ENCODE data around the gene PRKCA.
"Not testable (repeated sequence)": the region's sequence is repeated elsewhere in the genome, so short reads cannot be mapped to it uniquely, and the experiment has no call there.

Gene PRKCA

GRCh38 chr17:66392783-66393437, 90.5 kb downstream of the PRKCA start:
- no peaks in the 10 kb centered on the region for H3K4me1 ChIP-seq (ENCODE audit: insufficient read depth, low read length)
- no peak overlapping the region for H3K4me3 ChIP-seq (ENCODE audit: low read length)
- WGBS: 87% methylated on average over 7 of the region's 7 CpGs
- H3K27me3 ChIP-seq (ENCODE audit: insufficient read depth, low read length): no peaks in the 10 kb centered on the region
- H3K36me3 ChIP-seq (ENCODE audit: insufficient read depth, low read length): no peaks in the 10 kb centered on the region
- H3K9me3 ChIP-seq (ENCODE audit: insufficient read depth, low read depth, low read length): no peaks in the 10 kb centered on the region
- no peak overlapping the region for H3K9ac ChIP-seq (ENCODE audit: low read depth, low read length)
- H3K27ac ChIP-seq (ENCODE audit: low read depth, low read length): no peak overlapping the region

- Histone ChIP-seq H3K27ac (ENCODE audit: low read depth, low read length) (no peak overlapping the region), H3K9me3 (ENCODE audit: insufficient read depth, low read depth, low read length) (no peaks in the 10 kb centered on the region), H3K36me3 (ENCODE audit: insufficient read depth, low read length) (no peaks in the 10 kb centered on the region), H3K27me3 (ENCODE audit: insufficient read depth, low read length) (no peaks in the 10 kb centered on the region), H3K4me3 (ENCODE audit: low read length) (no peak overlapping the region), H3K9ac (ENCODE audit: low read depth, low read length) (no peak overlapping the region), H3K4me1 (ENCODE audit: insufficient read depth, low read length) (no peaks in the 10 kb centered on the region)
These were observed 93.5 kb downstream of the PRKCA start for GRCh38 chr17:66395961-66396360.

- Histone ChIP-seq H3K27me3 (ENCODE audit: insufficient read depth, low read length) (no peaks in the 10 kb centered on the region), H3K4me3 (ENCODE audit: low read length) (no peak overlapping the region), H3K9me3 (ENCODE audit: insufficient read depth, low read depth, low read length) (no peaks in the 10 kb centered on the region), H3K4me1 (ENCODE audit: insufficient read depth, low read length) (no peaks in the 10 kb centered on the region), H3K36me3 (ENCODE audit: insufficient read depth, low read length) (no peaks in the 10 kb centered on the region), H3K27ac (ENCODE audit: low read depth, low read length) (no peak overlapping the region), H3K9ac (ENCODE audit: low read depth, low read length) (no peak overlapping the region)
- 78% methylated on average over 3 of the region's 3 CpGs for WGBS
These were observed 95.1 kb downstream of the PRKCA start for GRCh38 chr17:66397486-66397885.

- WGBS: 72% methylated on average over 4 of the region's 4 CpGs
- Histone ChIP-seq H3K9ac (ENCODE audit: low read depth, low read length) (no peak overlapping the region), H3K4me3 (ENCODE audit: low read length) (no peak overlapping the region), H3K36me3 (ENCODE audit: insufficient read depth, low read length) (no peaks in the 10 kb centered on the region), H3K9me3 (ENCODE audit: insufficient read depth, low read depth, low read length) (no peaks in the 10 kb centered on the region), H3K27ac (ENCODE audit: low read depth, low read length) (no peak overlapping the region), H3K4me1 (ENCODE audit: insufficient read depth, low read length) (no peaks in the 10 kb centered on the region), H3K27me3 (ENCODE audit: insufficient read depth, low read length) (no peaks in the 10 kb centered on the region)
These were observed 95.6 kb downstream of the PRKCA start for GRCh38 chr17:66398059-66398458.

GRCh38 chr17:66398617-66399016, 96.2 kb downstream of the PRKCA start:
- H3K4me3 ChIP-seq (ENCODE audit: low read length): no peak overlapping the region
- no peaks in the 10 kb centered on the region for H3K36me3 ChIP-seq (ENCODE audit: insufficient read depth, low read length)
- no peak overlapping the region for H3K9ac ChIP-seq (ENCODE audit: low read depth, low read length)
- H3K4me1 ChIP-seq (ENCODE audit: insufficient read depth, low read length): peaks cover 3% of the 10 kb centered on the region
- no peak overlapping the region for H3K27ac ChIP-seq (ENCODE audit: low read depth, low read length)
- no peaks in the 10 kb centered on the region for H3K9me3 ChIP-seq (ENCODE audit: insufficient read depth, low read depth, low read length)
- H3K27me3 ChIP-seq (ENCODE audit: insufficient read depth, low read length): no peaks in the 10 kb centered on the region
- 94% methylated on average over 8 of the region's 8 CpGs for WGBS

- WGBS: 100% methylated on average over 2 of the region's 3 CpGs
- peaks cover 12% of the 10 kb centered on the region for H3K4me1 ChIP-seq (ENCODE audit: insufficient read depth, low read length)
- no peak overlapping the region for H3K9ac ChIP-seq (ENCODE audit: low read depth, low read length)
- H3K27me3 ChIP-seq (ENCODE audit: insufficient read depth, low read length): no peaks in the 10 kb centered on the region
- no peaks in the 10 kb centered on the region for H3K9me3 ChIP-seq (ENCODE audit: insufficient read depth, low read depth, low read length)
- no peaks in the 10 kb centered on the region for H3K36me3 ChIP-seq (ENCODE audit: insufficient read depth, low read length)
- no peak overlapping the region for H3K27ac ChIP-seq (ENCODE audit: low read depth, low read length)
- no peak overlapping the region for H3K4me3 ChIP-seq (ENCODE audit: low read length)
These were observed 97.0 kb downstream of the PRKCA start for GRCh38 chr17:66399441-66399840.

- H3K36me3 ChIP-seq (ENCODE audit: insufficient read depth, low read length); H3K9me3 ChIP-seq (ENCODE audit: insufficient read depth, low read depth, low read length); H3K27me3 ChIP-seq (ENCODE audit: insufficient read depth, low read length); H3K9ac ChIP-seq (ENCODE audit: low read depth, low read length); H3K4me3 ChIP-seq (ENCODE audit: low read length); H3K27ac ChIP-seq (ENCODE audit: low read depth, low read length): not testable (repeated sequence)
- H3K4me1 ChIP-seq (ENCODE audit: insufficient read depth, low read length): peaks cover 12% of the 10 kb centered on the region
- 98% methylated on average over 11 of the region's 11 CpGs for WGBS
These were observed 97.8 kb downstream of the PRKCA start for GRCh38 chr17:66400041-66400688.

- no peaks in the 10 kb centered on the region for H3K9me3 ChIP-seq (ENCODE audit: insufficient read depth, low read depth, low read length)
- peaks cover 12% of the 10 kb centered on the region for H3K4me1 ChIP-seq (ENCODE audit: insufficient read depth, low read length)
- no peak overlapping the region for H3K27ac ChIP-seq (ENCODE audit: low read depth, low read length)
- no CpG with 5 or more reads among the region's 1 CpG for WGBS
- H3K4me3 ChIP-seq (ENCODE audit: low read length): no peak overlapping the region
- H3K9ac ChIP-seq (ENCODE audit: low read depth, low read length): no peak overlapping the region
- no peaks in the 10 kb centered on the region for H3K27me3 ChIP-seq (ENCODE audit: insufficient read depth, low read length)
- H3K36me3 ChIP-seq (ENCODE audit: insufficient read depth, low read length): no peaks in the 10 kb centered on the region
These were observed 98.3 kb downstream of the PRKCA start for GRCh38 chr17:66400698-66401097.

GRCh38 chr17:66401364-66401763, 99.0 kb downstream of the PRKCA start:
- Histone ChIP-seq H3K27me3 (ENCODE audit: insufficient read depth, low read length) (no peaks in the 10 kb centered on the region), H3K27ac (ENCODE audit: low read depth, low read length) (no peak overlapping the region), H3K36me3 (ENCODE audit: insufficient read depth, low read length) (no peaks in the 10 kb centered on the region), H3K9me3 (ENCODE audit: insufficient read depth, low read depth, low read length) (no peaks in the 10 kb centered on the region), H3K4me3 (ENCODE audit: low read length) (no peak overlapping the region), H3K4me1 (ENCODE audit: insufficient read depth, low read length) (peaks cover 14% of the 10 kb centered on the region), H3K9ac (ENCODE audit: low read depth, low read length) (no peak overlapping the region)
- 92% methylated on average over 4 of the region's 4 CpGs for WGBS

- no peak overlapping the region for H3K4me3 ChIP-seq (ENCODE audit: low read length)
- H3K27me3 ChIP-seq (ENCODE audit: insufficient read depth, low read length): no peaks in the 10 kb centered on the region
- H3K36me3 ChIP-seq (ENCODE audit: insufficient read depth, low read length): no peaks in the 10 kb centered on the region
- H3K4me1 ChIP-seq (ENCODE audit: insufficient read depth, low read length): peaks cover 24% of the 10 kb centered on the region
- 0 out of 2 replicates have a peak overlapping the region, but pooled peaks have one; percentile 40 for H3K9ac ChIP-seq (ENCODE audit: low read depth, low read length)
- peak overlapping the region; percentile 9; the same call in 1 of the 2 replicates for H3K27ac ChIP-seq (ENCODE audit: low read depth, low read length)
- H3K9me3 ChIP-seq (ENCODE audit: insufficient read depth, low read depth, low read length): no peaks in the 10 kb centered on the region
- 69% methylated on average over 8 of the region's 8 CpGs for WGBS
These were observed 101.6 kb downstream of the PRKCA start for GRCh38 chr17:66403846-66404556.

- peaks cover 24% of the 10 kb centered on the region for H3K4me1 ChIP-seq (ENCODE audit: insufficient read depth, low read length)
- H3K9me3 ChIP-seq (ENCODE audit: insufficient read depth, low read depth, low read length): no peaks in the 10 kb centered on the region
- H3K4me3 ChIP-seq (ENCODE audit: low read length): no peak overlapping the region
- no peak overlapping the region for H3K27ac ChIP-seq (ENCODE audit: low read depth, low read length)
- H3K36me3 ChIP-seq (ENCODE audit: insufficient read depth, low read length): no peaks in the 10 kb centered on the region
- H3K9ac ChIP-seq (ENCODE audit: low read depth, low read length): no peak overlapping the region
- no peaks in the 10 kb centered on the region for H3K27me3 ChIP-seq (ENCODE audit: insufficient read depth, low read length)
- WGBS: 96% methylated on average over 6 of the region's 6 CpGs
These were observed 103.6 kb downstream of the PRKCA start for GRCh38 chr17:66405836-66406677.
